Mesothelial cell of epicardium (in vitro differentiated cells): ENCODE data around the gene CNTNAP4. TPM values are rescaled to one million over a fixed set of nuclear protein-coding genes. Genes with fewer than 3 reads are reported as not detected.

Experiments
- DNase-seq, 2 experiments: peaks; one replicate each; pipeline ENCODE4 v3.0.0; 2021; ENCODE audit warnings: low spot score in 2 of 2; ENCODE audit not compliant: unreplicated experiment in 2 of 2
- H3K27ac Mint-ChIP-seq: 2 replicates; pipeline ENCODE4 v1.8.0; 2021; ENCODE audit warnings: mixed read lengths
- H3K27me3 Mint-ChIP-seq: 2 replicates; pipeline ENCODE4 v1.8.0; 2021; ENCODE audit warnings: low read depth, mixed read lengths
- H3K36me3 Mint-ChIP-seq: 2 replicates; pipeline ENCODE4 v1.8.0; 2021; ENCODE audit warnings: mixed read lengths
- H3K4me1 Mint-ChIP-seq: 2 replicates; pipeline ENCODE4 v1.8.0; 2021; ENCODE audit warnings: mixed read lengths
- H3K4me3 Mint-ChIP-seq: 2 replicates; pipeline ENCODE4 v1.8.0; 2021; ENCODE audit warnings: mild to moderate bottlenecking, moderate library complexity, mixed read lengths
- H3K9me3 Mint-ChIP-seq: 2 replicates; pipeline ENCODE4 v1.8.0; 2021; ENCODE audit warnings: mixed read lengths
- CTCF ChIP-seq: fragments of 200-600 bp; sonication (generic); IDR thresholded peaks from one replicate; pipeline ENCODE4 v1.5.0; 2021; ENCODE audit warnings: antibody characterized with exemption; ENCODE audit not compliant: unreplicated experiment
- total RNA-seq: library from RNA; stranded (reverse); gene quantifications from 3 replicates; pipeline ENCODE4 v1.2.1, GENCODE V29; 2021

CNTNAP4 gene
- total RNA-seq, 1 donor from 2014 or later: 3.6 TPM

GRCh38 chr16:76360404-76360803 is 83.2 kb downstream of the CNTNAP4 start:
- Mint-ChIP-seq H3K4me1 (no peaks in the 10 kb centered on the region), H3K36me3 (no peaks in the 10 kb centered on the region), H3K27ac (no peak overlapping the region), H3K9me3 (peaks cover 8% of the 10 kb centered on the region), H3K27me3 (no peaks in the 10 kb centered on the region), H3K4me3 (no peak overlapping the region)
- no peak for TF ChIP-seq CTCF
- no peak for DNase-seq

DNA sequence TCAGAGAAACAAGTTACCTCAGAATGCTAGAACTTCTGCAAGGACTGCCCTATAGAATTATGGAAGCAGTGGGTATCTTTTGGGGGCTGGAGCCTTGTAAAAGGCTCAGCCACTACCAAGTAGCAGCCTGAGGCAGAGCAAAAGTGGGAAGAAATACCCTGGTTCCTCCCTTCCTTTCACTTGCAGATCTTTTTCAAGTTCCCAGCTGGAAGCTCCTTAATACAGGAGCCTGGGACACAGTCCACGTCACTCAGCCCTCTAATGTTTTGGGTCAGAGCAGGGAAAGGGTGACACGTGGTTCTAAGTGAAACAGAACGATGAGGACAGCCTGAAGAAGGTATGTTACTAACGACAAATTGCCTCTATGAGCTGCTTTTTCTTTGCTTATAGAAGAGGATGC is 93.1 kb downstream of the CNTNAP4 start:
- peaks cover 2% of the 10 kb centered on the region for H3K27me3 Mint-ChIP-seq
- H3K9me3 Mint-ChIP-seq: no peaks in the 10 kb centered on the region
- no peaks in the 10 kb centered on the region for H3K36me3 Mint-ChIP-seq
- H3K4me1 Mint-ChIP-seq: no peaks in the 10 kb centered on the region
- no peak overlapping the region for H3K27ac Mint-ChIP-seq
- TF ChIP-seq CTCF: no peak
- DNase-seq: no peak
- H3K4me3 Mint-ChIP-seq: no peak overlapping the region

GRCh38 chr16:76371441-76371840 is 94.2 kb downstream of the CNTNAP4 start:
- TF ChIP-seq CTCF: no peak
- Mint-ChIP-seq H3K4me3 (no peak overlapping the region), H3K27me3 (peaks cover 2% of the 10 kb centered on the region), H3K27ac (no peak overlapping the region), H3K4me1 (no peaks in the 10 kb centered on the region), H3K9me3 (no peaks in the 10 kb centered on the region), H3K36me3 (no peaks in the 10 kb centered on the region)
- DNase-seq: no peak

- Mint-ChIP-seq H3K9me3 (no peaks in the 10 kb centered on the region), H3K27me3 (peaks cover 2% of the 10 kb centered on the region), H3K4me3 (no peak overlapping the region), H3K4me1 (no peaks in the 10 kb centered on the region), H3K27ac (no peak overlapping the region), H3K36me3 (no peaks in the 10 kb centered on the region)
- no peak for TF ChIP-seq CTCF
- no peak for DNase-seq
Measured at GRCh38 chr16:76373998-76374397, 96.8 kb downstream of the CNTNAP4 start.

DNA sequence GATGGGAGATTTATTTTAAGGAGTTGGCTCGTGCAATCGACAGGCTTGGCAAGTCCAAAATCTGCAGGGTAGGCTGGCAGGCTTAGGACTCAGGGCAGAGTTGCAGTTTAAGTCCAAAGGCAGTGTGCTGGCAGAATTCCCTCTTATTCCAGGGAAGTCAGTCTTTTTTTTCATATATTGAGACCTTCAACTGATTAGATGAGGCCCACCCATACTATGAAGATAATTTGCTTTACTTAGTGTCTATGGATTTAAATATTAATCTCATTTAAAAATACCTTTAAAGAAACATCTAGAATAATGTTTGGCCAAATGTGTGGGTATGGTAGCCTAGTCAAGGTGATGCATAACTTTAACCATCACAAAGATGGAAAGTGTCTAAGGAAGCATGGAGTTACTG is 99.8 kb downstream of the CNTNAP4 start:
- no peak for DNase-seq
- Mint-ChIP-seq H3K9me3 (no peaks in the 10 kb centered on the region), H3K4me3 (no peak overlapping the region), H3K27ac (no peak overlapping the region), H3K27me3 (no peaks in the 10 kb centered on the region), H3K4me1 (no peaks in the 10 kb centered on the region), H3K36me3 (no peaks in the 10 kb centered on the region)
- TF ChIP-seq CTCF: no peak

GRCh38 chr16:76378020-76378419 is 100.8 kb downstream of the CNTNAP4 start:
- Mint-ChIP-seq H3K27ac (no peak overlapping the region), H3K36me3 (no peaks in the 10 kb centered on the region), H3K27me3 (no peaks in the 10 kb centered on the region), H3K9me3 (no peaks in the 10 kb centered on the region), H3K4me3 (no peak overlapping the region), H3K4me1 (no peaks in the 10 kb centered on the region)
- TF ChIP-seq CTCF: no peak
- DNase-seq: no peak
